ENCODE results near the gene MGMT.

MGMT gene

GRCh38 chr10:129761981-129762956 is 295.2 kb downstream of the MGMT start:
- DNase-seq (ENCODE audit: low spot score): no peak

GRCh38 chr10:129764011-129764900 is 297.2 kb downstream of the MGMT start:
- DNase-seq (ENCODE audit: low spot score): no peak

GRCh38 chr10:129764901-129765663 is 298.0 kb downstream of the MGMT start:
- no peak for DNase-seq (ENCODE audit: low spot score)

DNA sequence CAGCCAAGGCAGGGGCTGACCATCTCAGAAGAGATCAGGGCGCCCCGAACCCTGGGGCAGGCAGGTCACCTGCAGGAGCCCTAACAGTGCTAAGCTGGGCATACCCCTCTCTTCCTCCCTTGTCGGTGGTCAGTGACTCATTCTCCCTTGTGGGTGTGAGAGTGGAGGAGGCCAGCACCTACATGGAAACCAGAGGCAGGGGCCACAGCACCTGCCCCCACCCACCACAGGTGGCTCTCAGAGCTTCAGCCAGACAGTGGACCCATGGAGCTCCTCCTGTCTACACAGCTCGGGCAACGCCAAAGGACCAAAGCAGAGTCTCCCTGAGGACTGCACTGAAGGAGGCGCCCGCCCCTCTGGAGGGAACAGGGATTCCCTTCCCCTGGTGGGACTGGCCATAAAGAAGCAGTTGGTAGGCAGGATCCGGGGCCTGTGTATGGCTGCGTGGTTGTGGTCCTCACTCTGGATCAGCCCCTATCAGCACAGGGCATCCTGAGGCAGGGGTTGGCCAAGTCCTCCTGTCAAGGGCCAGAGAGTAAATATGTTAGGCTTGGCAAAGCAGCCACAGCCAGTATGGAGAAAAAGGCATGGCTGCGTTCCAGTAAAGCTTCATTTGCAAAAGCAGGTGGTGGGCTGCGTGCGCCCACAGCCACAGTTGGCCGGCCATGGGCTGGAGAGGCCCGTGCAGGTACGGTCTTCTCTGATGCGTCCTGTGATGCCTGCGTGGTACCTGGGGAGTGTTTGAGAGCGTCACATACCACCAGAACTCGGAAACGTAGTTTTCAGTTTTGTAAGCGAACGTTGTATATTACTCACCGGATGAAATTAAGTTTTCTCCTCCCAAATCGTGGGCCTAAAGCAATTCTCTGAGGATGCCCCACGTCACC is 298.9 kb downstream of the MGMT start:
- no peak for DNase-seq (ENCODE audit: low spot score)

GRCh38 chr10:129766611-129767550 is 299.8 kb downstream of the MGMT start:
- no peak for DNase-seq (ENCODE audit: low spot score)

GRCh38 chr10:129767751-129768150 is 300.7 kb downstream of the MGMT start:
- DNase-seq (ENCODE audit: low spot score): no peak

GRCh38 chr10:129768437-129769355 is 301.7 kb downstream of the MGMT start:
- no peak for DNase-seq (ENCODE audit: low spot score)

DNA sequence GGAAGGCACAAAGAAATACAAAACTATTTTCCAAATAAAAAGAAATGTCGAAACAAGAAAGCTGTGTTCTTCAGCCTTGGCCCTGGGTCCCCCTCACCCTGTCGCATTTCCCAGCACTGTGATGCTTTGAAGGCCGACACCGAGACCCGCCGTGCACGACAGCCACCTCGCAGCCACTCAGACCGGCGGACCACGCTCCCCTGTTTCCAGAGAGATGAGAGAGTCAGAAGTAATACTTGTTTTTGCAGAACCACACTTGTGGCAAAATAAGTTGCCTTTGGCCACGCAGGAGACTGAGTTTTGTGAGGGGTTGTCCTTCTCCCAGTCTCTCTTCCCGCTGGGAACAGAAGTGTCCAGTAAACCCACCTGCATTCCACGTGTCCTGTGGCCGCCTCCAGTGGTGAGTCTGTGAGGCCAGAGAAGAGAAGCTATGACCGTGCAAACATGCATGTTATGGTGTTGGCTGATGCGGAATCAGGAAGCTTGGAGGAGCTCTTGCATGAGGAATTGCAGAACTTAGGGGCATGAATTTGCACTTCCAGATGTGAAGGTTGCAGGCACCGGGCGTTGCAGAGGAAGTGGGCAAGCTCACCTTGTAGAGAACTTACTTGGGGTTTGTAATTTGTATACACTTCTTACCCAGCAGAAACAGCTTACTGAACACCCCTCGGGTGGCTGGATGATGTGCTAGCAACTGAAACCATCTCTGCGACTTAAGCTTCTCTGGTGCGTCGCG is 302.5 kb downstream of the MGMT start:
- no peak for DNase-seq (ENCODE audit: low spot score)

GRCh38 chr10:129770286-129770685 is 303.2 kb downstream of the MGMT start:
- DNase-seq (ENCODE audit: low spot score): no peak

DNA sequence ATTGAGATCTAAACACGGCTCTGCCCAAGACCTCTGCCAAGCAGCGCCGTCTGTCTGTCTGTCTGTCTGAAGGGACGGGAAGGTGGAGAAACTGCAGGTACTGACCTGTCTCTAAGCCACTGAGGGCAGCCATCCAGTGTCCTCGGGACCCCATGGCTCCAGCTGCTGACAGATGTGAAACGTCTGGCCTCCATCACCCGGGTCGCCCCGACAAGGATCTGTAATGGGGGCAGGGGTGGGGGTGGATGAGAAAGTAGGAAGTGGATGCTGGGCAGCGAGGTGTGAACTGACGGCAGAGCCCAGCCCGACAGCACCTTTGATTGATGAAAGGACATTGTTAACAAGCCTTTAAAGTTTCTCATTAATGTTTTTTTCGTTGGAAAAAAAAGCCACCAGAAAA is 304.0 kb downstream of the MGMT start:
- DNase-seq (ENCODE audit: low spot score): no peak

DNA sequence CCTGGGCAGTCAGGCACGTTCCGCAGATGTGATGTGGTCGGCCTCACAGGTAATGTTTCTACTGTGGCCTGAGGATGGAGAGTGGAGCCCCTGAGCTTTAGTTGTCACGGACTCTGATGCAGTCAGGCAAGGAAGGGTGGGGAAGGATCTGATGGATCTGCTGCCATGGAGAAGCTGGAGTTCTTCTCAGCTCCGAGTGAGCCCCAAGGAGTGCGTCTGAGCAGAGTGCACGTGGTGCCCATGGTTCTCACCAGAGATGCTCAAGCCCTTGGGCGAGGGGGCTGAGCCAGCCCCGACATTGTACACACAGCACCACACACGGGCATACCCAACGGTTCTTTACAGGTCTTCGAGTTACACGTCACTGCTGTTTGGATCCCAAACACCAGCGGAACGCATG is 304.5 kb downstream of the MGMT start:
- no peak for DNase-seq (ENCODE audit: low spot score)

- DNase-seq (ENCODE audit: low spot score): no peak
Observed at GRCh38 chr10:129771991-129772431, 305.0 kb downstream of the MGMT start.

DNA sequence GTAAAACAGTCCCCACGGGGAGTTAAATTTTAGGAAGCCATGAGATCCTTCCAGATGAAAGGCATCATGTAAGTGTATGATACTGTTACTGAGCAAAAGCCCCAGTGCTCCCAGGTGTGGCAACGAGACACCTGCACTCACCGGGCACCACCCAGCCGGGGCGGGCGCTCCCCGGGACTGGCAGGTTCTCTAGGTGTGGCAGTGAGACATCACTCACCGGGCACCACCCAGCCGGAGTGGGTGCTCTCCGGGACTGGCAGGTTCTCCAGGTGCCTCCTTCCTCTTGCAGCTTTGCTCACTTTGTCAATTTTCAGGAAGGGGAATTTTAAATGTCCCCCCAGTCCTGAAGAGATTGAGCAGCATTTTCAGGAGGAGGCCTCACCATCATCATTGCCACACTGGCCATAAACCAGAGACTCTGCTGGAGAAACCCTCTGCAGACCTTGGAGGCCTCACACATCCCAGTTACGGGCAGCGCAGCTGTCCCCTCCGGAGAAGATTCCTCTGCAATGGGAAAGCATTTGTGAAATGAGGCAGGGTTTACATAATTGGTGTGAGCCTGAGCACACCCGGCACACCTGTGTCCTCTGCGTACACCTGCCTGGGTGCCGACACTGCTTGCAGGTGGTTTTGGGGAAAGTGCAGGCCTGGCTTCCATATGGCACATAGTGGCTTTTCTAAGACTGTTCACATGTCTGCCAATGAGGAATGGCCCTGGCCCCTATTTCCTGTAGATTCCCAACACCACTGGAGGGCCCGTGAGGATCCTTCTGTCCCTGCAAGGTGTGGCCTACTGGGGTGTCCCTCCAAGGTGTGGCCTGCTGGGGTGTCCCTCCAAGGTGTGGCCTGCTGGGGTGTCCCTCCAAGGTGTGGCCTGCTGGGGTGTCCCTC is 305.7 kb downstream of the MGMT start:
- DNase-seq (ENCODE audit: low spot score): no peak

DNA sequence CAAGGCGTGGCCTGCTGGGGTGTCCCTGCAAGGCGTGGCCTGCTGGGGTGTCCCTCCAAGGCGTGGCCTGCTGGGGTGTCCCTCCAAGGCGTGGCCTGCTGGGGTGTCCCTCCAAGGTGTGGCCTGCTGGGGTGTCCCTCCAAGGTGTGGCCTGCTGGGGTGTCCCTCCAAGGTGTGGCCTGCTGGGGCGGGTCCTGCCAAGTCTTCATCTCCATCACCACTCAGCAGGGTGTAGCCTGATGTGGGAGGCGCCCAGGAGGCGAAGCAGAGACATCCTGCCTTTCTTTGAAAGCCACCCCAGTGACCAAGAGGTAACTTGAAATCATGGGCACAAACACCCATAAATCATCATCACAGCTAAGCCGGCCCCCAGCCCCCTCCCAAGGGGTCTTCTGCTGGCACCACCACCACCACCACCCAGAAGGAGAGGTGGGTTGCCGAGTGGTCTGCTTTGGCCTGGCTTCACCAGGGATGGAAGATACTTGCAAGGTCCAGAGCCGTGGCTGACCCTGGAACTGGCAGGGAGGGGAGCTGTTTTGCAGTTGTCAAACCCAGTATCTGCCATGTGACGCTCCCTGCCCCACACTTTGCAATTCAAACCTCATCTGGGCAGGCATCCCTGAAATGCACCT is 306.4 kb downstream of the MGMT start:
- no peak for DNase-seq (ENCODE audit: low spot score)

- no peak for DNase-seq (ENCODE audit: low spot score)
Observed at GRCh38 chr10:129774082-129774735, 307.2 kb downstream of the MGMT start.
